ENCODE measurements around the gene TMEM106C.
A peak's percentile ranks its signal among the peaks of the same experiment; 100 is the strongest.

Gene TMEM106C

DNA sequence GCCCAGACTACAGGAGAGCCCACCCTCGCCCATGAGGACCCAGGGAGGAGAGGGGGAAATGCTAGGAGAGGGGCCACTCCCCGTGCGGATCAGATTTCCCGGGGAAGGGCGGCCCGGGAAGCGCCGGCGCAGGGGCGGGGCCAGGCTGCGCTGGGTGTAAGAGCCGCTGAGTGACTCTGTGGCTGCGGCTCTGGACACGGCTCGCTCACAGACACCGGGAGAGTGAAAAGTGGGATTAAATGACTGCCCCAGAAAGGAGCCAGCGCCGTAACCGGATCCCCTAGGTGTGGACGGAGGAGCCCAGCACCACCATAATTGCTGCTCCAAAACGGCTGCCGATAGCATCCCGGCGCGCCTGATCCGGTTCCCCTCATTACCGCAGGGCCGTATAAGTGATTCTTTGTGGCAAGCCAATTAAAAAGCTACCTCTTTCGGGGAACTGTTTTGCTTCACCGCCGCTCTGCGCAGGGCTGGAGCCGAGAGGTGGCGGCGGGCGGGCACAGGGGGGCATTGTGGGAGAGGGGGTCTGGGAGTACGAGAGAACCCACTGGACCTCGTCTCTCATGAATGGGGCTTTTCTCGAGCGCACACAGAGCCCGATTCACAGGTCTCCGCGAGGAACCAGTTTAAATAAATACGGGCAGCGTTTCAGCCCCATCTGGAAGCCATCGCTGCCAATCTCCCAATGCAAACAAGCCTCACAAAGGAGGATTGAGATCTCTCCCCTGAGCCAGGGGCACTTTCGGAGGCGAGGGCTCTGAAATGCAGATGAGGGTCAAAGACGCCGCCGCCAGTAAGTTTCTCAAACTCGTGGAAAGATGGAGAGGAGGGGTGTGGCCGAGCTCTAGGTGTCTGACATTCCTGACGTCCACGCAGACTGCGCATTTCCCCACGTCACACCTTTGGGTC lies 38.4 kb downstream of the TMEM106C start:
- Histone ChIP-seq H3K36me3 (no peaks in the 10 kb centered on the region), H3K27me3 (ENCODE audit: insufficient read depth, low read depth, severe bottlenecking) (peaks cover 44% of the 10 kb centered on the region), H3K4me3 (ENCODE audit: low read depth, low read length) (peak overlapping the region; percentile 52), H3K27ac (no peak overlapping the region), H3K9me3 (ENCODE audit: severe bottlenecking) (no peaks in the 10 kb centered on the region)
- DNase-seq, result peak; percentile 53
- TF ChIP-seq, protein P1, sequence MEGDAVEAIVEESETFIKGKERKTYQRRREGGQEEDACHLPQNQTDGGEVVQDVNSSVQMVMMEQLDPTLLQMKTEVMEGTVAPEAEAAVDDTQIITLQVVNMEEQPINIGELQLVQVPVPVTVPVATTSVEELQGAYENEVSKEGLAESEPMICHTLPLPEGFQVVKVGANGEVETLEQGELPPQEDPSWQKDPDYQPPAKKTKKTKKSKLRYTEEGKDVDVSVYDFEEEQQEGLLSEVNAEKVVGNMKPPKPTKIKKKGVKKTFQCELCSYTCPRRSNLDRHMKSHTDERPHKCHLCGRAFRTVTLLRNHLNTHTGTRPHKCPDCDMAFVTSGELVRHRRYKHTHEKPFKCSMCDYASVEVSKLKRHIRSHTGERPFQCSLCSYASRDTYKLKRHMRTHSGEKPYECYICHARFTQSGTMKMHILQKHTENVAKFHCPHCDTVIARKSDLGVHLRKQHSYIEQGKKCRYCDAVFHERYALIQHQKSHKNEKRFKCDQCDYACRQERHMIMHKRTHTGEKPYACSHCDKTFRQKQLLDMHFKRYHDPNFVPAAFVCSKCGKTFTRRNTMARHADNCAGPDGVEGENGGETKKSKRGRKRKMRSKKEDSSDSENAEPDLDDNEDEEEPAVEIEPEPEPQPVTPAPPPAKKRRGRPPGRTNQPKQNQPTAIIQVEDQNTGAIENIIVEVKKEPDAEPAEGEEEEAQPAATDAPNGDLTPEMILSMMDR (IDR thresholded peaks at IDR 0.05; ENCODE audit: low read depth, low read length), result no peak

DNA sequence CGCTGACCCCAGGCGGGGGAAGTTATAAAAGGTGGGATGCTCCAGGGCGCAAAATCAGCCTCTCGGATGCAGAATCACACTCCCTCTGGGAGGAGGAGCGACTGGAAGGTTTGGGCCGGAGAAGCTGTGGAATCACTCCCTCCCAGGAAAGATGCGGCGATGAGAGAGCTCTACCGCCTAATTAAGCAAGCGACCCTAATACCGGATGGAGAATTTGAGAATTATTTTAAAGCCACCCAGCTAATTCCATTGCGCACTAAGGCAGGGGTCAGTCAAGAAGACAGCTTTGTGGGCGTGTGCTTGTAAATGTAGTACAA lies 39.0 kb downstream of the TMEM106C start:
- DNase-seq, result no peak
- H3K36me3 ChIP-seq, result no peaks in the 10 kb centered on the region
- H3K4me3 ChIP-seq (ENCODE audit: low read depth, low read length), result peak overlapping the region; percentile 52
- TF ChIP-seq, protein P1 (IDR thresholded peaks at IDR 0.05; ENCODE audit: low read depth, low read length), result no peak
- no peak overlapping the region for H3K27ac ChIP-seq
- peaks cover 44% of the 10 kb centered on the region for H3K27me3 ChIP-seq (ENCODE audit: insufficient read depth, low read depth, severe bottlenecking)
- H3K9me3 ChIP-seq (ENCODE audit: severe bottlenecking), result no peaks in the 10 kb centered on the region

DNA sequence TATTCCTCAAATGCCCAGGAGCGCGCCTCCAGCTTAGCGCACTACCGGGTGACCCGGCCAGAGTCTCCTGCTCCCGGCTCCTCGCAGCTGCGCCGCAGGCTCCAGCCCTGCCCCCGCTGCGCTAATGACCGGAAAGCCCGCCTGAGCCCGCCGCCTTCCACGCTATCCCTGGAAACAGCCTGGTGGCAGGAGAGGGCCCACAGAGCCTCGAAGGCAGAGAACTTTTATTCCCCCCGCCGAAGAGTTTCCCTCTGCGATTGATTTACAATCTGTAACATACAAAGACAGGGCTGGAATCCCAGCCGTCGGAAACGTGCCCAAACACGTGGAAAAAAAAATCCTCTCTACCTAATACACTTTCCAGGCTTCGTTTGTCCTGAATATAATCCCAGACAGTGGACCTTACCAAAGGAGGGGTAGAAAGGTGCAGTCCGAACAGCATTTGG lies 39.4 kb downstream of the TMEM106C start:
- no peaks in the 10 kb centered on the region for H3K9me3 ChIP-seq (ENCODE audit: severe bottlenecking)
- peak; percentile 73 for DNase-seq
- no peak overlapping the region for H3K27ac ChIP-seq
- TF ChIP-seq, protein P1 (IDR thresholded peaks at IDR 0.05; ENCODE audit: low read depth, low read length), result no peak
- peak overlapping the region; percentile 52 for H3K4me3 ChIP-seq (ENCODE audit: low read depth, low read length)
- no peaks in the 10 kb centered on the region for H3K36me3 ChIP-seq
- H3K27me3 ChIP-seq (ENCODE audit: insufficient read depth, low read depth, severe bottlenecking), result peaks cover 44% of the 10 kb centered on the region

DNA sequence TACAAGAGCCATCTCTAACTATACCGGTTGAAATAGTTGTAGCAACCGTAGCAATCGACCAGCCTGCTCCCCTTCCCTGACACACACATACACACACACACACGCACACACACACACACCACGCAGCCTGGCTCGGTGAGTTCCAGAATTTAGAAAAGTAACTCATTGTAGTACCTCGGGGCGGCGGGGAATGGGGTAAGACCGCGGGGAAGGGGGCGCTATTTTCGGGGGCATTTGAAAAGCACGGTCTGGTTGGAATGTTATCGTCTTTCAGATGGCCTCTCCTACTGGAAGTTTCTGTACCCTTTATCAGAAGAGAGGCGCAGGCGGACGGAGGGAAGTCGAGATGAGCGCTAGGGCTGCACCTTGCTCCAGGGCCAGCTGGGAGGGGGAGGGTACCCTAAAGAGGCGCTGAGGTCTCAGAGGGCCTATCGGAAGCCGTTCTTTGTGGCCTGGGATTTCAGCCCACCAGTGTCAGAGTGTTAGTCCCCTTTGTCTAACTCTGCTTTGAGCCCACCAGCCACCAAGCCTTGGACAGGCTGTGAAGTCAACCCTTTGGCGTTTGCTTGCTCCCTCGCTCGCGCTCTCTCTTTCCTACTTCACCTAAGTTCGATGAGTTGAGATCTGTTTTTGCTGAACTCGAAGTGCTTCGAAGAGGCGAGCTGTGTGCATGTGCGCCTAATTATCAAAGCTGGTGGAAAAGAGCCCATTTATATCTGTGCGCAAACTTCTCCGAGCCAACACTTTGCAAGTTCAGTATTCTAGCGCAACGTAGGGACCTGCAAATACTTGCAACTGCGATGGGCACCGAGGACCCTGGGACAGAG lies 40.0 kb downstream of the TMEM106C start:
- no peaks in the 10 kb centered on the region for H3K9me3 ChIP-seq (ENCODE audit: severe bottlenecking)
- peaks cover 44% of the 10 kb centered on the region for H3K27me3 ChIP-seq (ENCODE audit: insufficient read depth, low read depth, severe bottlenecking)
- DNase-seq, result no peak
- H3K27ac ChIP-seq, result no peak overlapping the region
- peak overlapping the region; percentile 52 for H3K4me3 ChIP-seq (ENCODE audit: low read depth, low read length)
- TF ChIP-seq, protein P1 (IDR thresholded peaks at IDR 0.05; ENCODE audit: low read depth, low read length), result peak; percentile 15; the same call in 1 of the 2 replicates
- H3K36me3 ChIP-seq, result no peaks in the 10 kb centered on the region

DNA sequence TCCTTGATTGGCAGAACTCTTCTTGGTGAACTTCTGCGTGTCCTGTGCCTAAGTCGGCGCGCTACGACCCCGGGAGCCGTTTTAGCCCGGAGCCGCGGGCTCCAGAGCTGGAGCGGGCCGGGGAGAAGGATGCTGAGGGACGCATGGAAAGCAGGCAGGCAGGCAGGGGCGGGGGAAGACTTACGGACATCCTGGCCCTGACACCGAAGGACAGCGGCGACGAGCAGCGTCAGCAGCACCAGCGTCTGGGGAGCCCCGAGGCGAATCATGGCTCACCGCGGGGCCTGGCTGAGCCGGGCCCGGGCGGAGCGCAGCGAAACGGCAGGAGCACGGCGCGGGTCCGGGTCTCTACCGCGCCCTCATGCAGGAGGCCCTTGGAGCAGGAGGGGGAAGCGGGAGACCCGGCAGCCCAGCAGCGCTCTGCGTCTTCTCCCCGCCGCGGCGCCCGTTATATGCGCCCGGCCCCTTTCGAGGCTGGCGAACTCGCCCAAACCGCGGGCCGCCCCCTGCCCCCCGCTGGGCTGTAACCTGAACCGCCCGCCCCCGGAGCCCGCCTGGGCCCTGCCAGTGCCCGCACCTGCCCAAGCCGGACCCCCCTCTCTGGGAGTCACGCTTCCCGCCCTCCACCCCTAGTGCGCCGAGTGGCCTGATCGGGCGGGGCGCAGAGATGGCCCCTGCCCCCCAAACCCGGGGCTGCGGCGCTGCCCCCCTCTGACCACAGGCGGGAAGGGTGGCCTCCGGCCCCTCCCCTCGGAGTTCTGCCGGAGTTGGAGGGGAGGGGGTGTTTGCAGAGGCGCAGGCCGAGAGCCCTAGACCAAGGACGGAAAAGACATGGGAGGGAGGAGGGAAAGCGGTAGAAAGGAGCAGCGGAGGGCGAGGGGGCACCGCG lies 40.9 kb downstream of the TMEM106C start, which contains the start of gene COL2A1:
Gene COL2A1, minus strand, starts transcription at position 424 of the 889 bp plus-strand sequence. Its CDS starts 155 bp downstream, at position 269.
- DNase-seq, result no peak
- TF ChIP-seq, protein P1 (IDR thresholded peaks at IDR 0.05; ENCODE audit: low read depth, low read length), result no peak
- peak within 1 kb of the TSS; percentile 52 for H3K4me3 ChIP-seq (ENCODE audit: low read depth, low read length)

More for the DNA sequence above, 40.9 kb downstream of the TMEM106C start, which contains the start of gene COL2A1:
- Histone ChIP-seq H3K27me3 (ENCODE audit: insufficient read depth, low read depth, severe bottlenecking) (peaks cover 44% of the 10 kb centered on the region), H3K36me3 (no peaks in the 10 kb centered on the region), H3K9me3 (ENCODE audit: severe bottlenecking) (no peaks in the 10 kb centered on the region), H3K27ac (no peak within 1 kb of the TSS)

Measured in WERI-Rb-1 (cell line).